ENCODE measurements around the gene COMMD1. TPM values are rescaled to one million over a fixed set of nuclear protein-coding genes. Genes with fewer than 3 reads are reported as not detected.

COMMD1 gene
- total and polyA plus RNA-seq, 2 experiments from 2014 or later, result 54.9 to 83.7 TPM

- DNase-seq (ENCODE audit: low spot score), result peak; percentile 89
- peaks cover 2% of the 10 kb centered on the region for H3K27me3 Mint-ChIP-seq (ENCODE audit: insufficient read depth, low read depth, poor library complexity)
- H4K20me1 ChIP-seq (replicated peaks; ENCODE audit: insufficient read depth), result peaks cover 41% of the 10 kb centered on the region
Observed at GRCh38 chr2:61888267-61889055, 17.0 kb upstream of the COMMD1 start, which contains the start of gene CCT4. Gene CCT4 (minus strand): TSS chr2:61888656. CDS start chr2:61888507, 149 bp downstream.

More at GRCh38 chr2:61888267-61889055, 17.0 kb upstream of the COMMD1 start, which contains the start of gene CCT4:
- TF ChIP-seq REST (IDR thresholded peaks at IDR 0.05; ENCODE audit: unreplicated experiment), result peak; percentile 30
- TF ChIP-seq ETS1 (IDR thresholded peaks at IDR 0.05), result peak; percentile 73
- peak; percentile 100 for TF ChIP-seq CREB1 (CRISPR knock-in tag; IDR thresholded peaks at IDR 0.05; ENCODE audit: low read depth)
- TF ChIP-seq STAT1 (IDR thresholded peaks at IDR 0.05; ENCODE audit: unreplicated experiment), result peak; percentile 10
- no peak for TF ChIP-seq ZNF462 (CRISPR knock-in tag; IDR thresholded peaks at IDR 0.05)
- peak; percentile 98 for TF ChIP-seq POLR2AphosphoS5 (IDR thresholded peaks at IDR 0.05; ENCODE audit: low read depth)
- no peak for TF ChIP-seq JUNB (IDR thresholded peaks at IDR 0.05; ENCODE audit: unreplicated experiment)
- Histone ChIP-seq H3K9me2 (ENCODE audit: insufficient read depth) (no peaks in the 10 kb centered on the region), H3K27ac (ENCODE audit: low read depth) (peak within 1 kb of the TSS; percentile 95), H3K36me3 (ENCODE audit: insufficient read depth) (peaks cover 25% of the 10 kb centered on the region), H3K27me3 (ENCODE audit: insufficient read depth) (no peaks in the 10 kb centered on the region), H3K79me2 (replicated peaks; ENCODE audit: insufficient read depth) (peaks cover 51% of the 10 kb centered on the region), H3K4me1 (ENCODE audit: insufficient read depth) (no peaks in the 10 kb centered on the region), H3F3A (replicated peaks; ENCODE audit: low read depth) (peaks cover 20% of the 10 kb centered on the region; the same call in 1 of the 2 replicates), H3K4me2 (peak within 1 kb of the TSS; percentile 93), H2AFZ (peak within 1 kb of the TSS; percentile 94), H3K4me3 (peak within 1 kb of the TSS; percentile 86)
- no peaks in the 10 kb centered on the region for H3K9me3 Mint-ChIP-seq
- H3K4me3 Mint-ChIP-seq, result peak within 1 kb of the TSS; percentile 99
- H3K27ac Mint-ChIP-seq, result peak within 1 kb of the TSS; percentile 99
- ATAC-seq, result peak; percentile 79
- peaks cover 15% of the 10 kb centered on the region for H3K4me1 Mint-ChIP-seq
- peaks cover 46% of the 10 kb centered on the region for H3K36me3 Mint-ChIP-seq (ENCODE audit: low read depth)

All from GM23338 (cell line).